Right lobe of liver (tissue), 4 donors: ENCODE measurements around the gene KRTAP1-3.

Source experiments
- CTCF ChIP-seq, 4 donors: fragments of 200-600 bp in 3 of 4; fragments of 450-650 bp in 1 of 4; IDR thresholded peaks; one replicate each; pipeline versions ENCODE4 v1.5.1 to v1.8.0; 2016 to 2022; ENCODE audit warnings: antibody characterized with exemption in 4 of 4, mild to moderate bottlenecking in 2 of 4
- POLR2A ChIP-seq: fragments of 450-650 bp; IDR thresholded peaks from one replicate; pipeline ENCODE4 v1.6.1; 2017; ENCODE audit warnings: antibody characterized with exemption, mild to moderate bottlenecking
- donor health status: DM: no; HTN: no; CAD: no.
- donor health status: DM: no; HTN: no; CAD: no.
- donor health status: DM: no; HTN: yes; CAD: no.

- TF ChIP-seq CTCF (IDR thresholded peaks at IDR 0.05) (no peak), POLR2A (no peak)
These were observed 3.2 kb upstream of the KRTAP1-3 start for GRCh38 chr17:41037853-41038350.
